Caco-2 (cell line): ENCODE data around the gene RXRA. TPM values are rescaled to one million over a fixed set of nuclear protein-coding genes. Genes with fewer than 3 reads are reported as not detected.

Source experiments
- BruUV-seq: library from RNA; stranded (reverse); fragments of 400-500 nt; replicated peaks from 2 replicates; lab custom pipeline; 2021; lab: Mats Ljungman, UMichigan
- CTCF ChIA-PET: fragments of 300-600 bp; sonication (Branson Sonifier 250); formaldehyde crosslinking; loops from one replicate; lab custom pipeline; 2022; ENCODE audit warnings: antibody characterized with exemption; lab: Charles Lee
- POLR2A ChIA-PET: fragments of 300-600 bp; sonication (Branson Sonifier 250); formaldehyde crosslinking; loops from one replicate; lab custom pipeline; 2022; ENCODE audit warnings: antibody characterized with exemption; lab: Charles Lee
- DNase-seq, 2 experiments: peaks; one replicate each; pipeline versions ENCODE4 v3.0.0 to v3.0.0-alpha.2; 2020 to 2022
- H3K27me3 ChIP-seq: replicated peaks from 2 replicates; pipeline ENCODE4 v1.6.0; 2011; ENCODE audit warnings: low read length; ENCODE audit not compliant: control insufficient read depth, insufficient read depth
- H3K36me3 ChIP-seq: 2 replicates; pipeline ENCODE4 v1.5.1; 2011; ENCODE audit warnings: low read length; ENCODE audit not compliant: control insufficient read depth, insufficient read depth
- H3K4me1 ChIP-seq: fragments of 250-450 bp; sonication (Bioruptor Pico); 2 replicates; pipeline ENCODE4 v1.5.1; 2020; ENCODE audit warnings: mild to moderate bottlenecking
- H3K4me3 ChIP-seq: 2 replicates; pipeline ENCODE4 v1.5.1; 2011; ENCODE audit warnings: low read depth, mild to moderate bottlenecking, control low read depth, low read length
- H3K9me3 ChIP-seq: fragments of 250-450 bp; sonication (Bioruptor Pico); 2 replicates; pipeline ENCODE4 v1.5.1; 2020; ENCODE audit warnings: mild to moderate bottlenecking, moderate library complexity
- H3K27ac Mint-ChIP-seq: one replicate; pipeline ENCODE4 v1.8.0; 2022; ENCODE audit warnings: mixed read lengths; ENCODE audit not compliant: unreplicated experiment
- H3K27me3 Mint-ChIP-seq: one replicate; pipeline ENCODE4 v1.8.0; 2022; ENCODE audit warnings: mixed read lengths; ENCODE audit not compliant: insufficient read depth, unreplicated experiment
- H3K36me3 Mint-ChIP-seq: one replicate; pipeline ENCODE4 v1.8.0; 2022; ENCODE audit warnings: mild to moderate bottlenecking, mixed read lengths; ENCODE audit not compliant: insufficient read depth, unreplicated experiment
- H3K4me1 Mint-ChIP-seq: one replicate; pipeline ENCODE4 v1.8.0; 2022; ENCODE audit warnings: low read depth, mixed read lengths; ENCODE audit not compliant: unreplicated experiment
- H3K4me3 Mint-ChIP-seq: one replicate; pipeline ENCODE4 v1.8.0; 2022; ENCODE audit warnings: mild to moderate bottlenecking, moderate library complexity, mixed read lengths; ENCODE audit not compliant: unreplicated experiment
- H3K9me3 Mint-ChIP-seq: one replicate; pipeline ENCODE4 v1.8.0; 2022; ENCODE audit warnings: mixed read lengths; ENCODE audit not compliant: unreplicated experiment
- intact Hi-C: fragments of 100-400 bp; cut with micrococcal nuclease; formaldehyde crosslinking; loops from one replicate; pipeline ENCODE4 v1.10.0; 2022; ENCODE audit not compliant: unreplicated experiment
- total RNA-seq: library from RNA; stranded (reverse); gene quantifications from 2 replicates; pipeline ENCODE4 v1.2.3, GENCODE V29; 2022
- TF ChIP-seq, protein P1 (sequence below), 2 experiments: fragments of 200-600 bp in 1 of 2; IDR thresholded peaks; 1 replicate in 1 of 2; 2 replicates in 1 of 2; pipeline versions ENCODE4 v1.5.1 to v1.8.0; 2011 to 2022; ENCODE audit warnings: antibody characterized with exemption in 1 of 2, control low read depth in 1 of 2, inconsistent platforms in 1 of 2, low read depth in 1 of 2, low read length in 1 of 2, mild to moderate bottlenecking in 1 of 2, moderate library complexity in 1 of 2; ENCODE audit not compliant: insufficient read depth in 1 of 2, severe bottlenecking in 1 of 2, unreplicated experiment in 1 of 2

The RXRA gene
- total RNA-seq, 1 experiment from 2014 or later, result 69.1 TPM

DNA sequence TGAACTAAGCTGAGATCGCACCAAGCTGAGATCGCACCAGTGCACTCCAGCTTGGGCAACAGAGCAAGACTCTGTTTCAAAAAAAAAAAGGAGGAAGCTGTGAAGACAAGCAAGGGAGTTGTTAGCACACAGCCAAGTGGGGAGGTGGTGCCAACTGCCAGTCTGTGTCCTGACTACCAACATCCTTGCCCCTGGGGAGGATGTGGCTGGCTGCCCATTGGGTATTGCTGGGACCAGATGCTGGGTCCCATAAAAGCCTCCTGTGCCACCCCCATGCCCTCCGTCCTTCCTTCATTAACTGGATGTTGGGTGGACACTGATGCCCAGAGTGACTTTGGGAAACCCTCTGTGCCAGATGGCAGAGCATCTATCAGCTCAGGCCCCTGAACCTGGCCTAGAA is 158.2 kb downstream of the RXRA start:
- no peak overlapping the region for H3K27ac Mint-ChIP-seq

DNA sequence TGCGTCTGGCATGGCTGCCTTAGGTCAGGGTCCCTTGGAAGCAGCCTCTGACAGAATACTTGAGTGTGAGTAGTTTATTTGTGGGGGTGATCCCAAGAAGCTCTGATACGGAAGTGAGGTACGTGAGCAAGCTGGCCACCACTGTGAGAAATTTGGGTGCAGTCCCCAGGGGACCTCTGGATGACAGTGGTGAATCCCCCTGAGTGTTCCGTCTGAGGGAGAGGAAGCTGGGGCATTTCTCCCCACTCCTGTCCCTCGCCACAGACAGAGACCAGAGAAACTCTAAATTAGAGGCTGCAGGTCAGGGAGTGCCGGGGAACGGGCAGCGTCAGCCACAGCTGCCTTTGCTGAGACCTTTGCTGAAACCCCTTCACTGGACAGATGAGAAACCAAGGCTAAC is 159.4 kb downstream of the RXRA start:
- Histone ChIP-seq H3K4me3 (no peak overlapping the region), H3K4me1 (no peaks in the 10 kb centered on the region), H3K27me3 (no peaks in the 10 kb centered on the region; the same call in 1 of the 2 replicates), H3K9me3 (no peaks in the 10 kb centered on the region), H3K36me3 (no peaks in the 10 kb centered on the region)
- Mint-ChIP-seq H3K27ac (no peak overlapping the region), H3K36me3 (no peaks in the 10 kb centered on the region), H3K4me1 (no peaks in the 10 kb centered on the region), H3K9me3 (no peaks in the 10 kb centered on the region), H3K4me3 (no peak overlapping the region), H3K27me3 (peaks cover 6% of the 10 kb centered on the region)
- POLR2A ChIA-PET, result no interaction called here
- TF ChIP-seq, protein P1, sequence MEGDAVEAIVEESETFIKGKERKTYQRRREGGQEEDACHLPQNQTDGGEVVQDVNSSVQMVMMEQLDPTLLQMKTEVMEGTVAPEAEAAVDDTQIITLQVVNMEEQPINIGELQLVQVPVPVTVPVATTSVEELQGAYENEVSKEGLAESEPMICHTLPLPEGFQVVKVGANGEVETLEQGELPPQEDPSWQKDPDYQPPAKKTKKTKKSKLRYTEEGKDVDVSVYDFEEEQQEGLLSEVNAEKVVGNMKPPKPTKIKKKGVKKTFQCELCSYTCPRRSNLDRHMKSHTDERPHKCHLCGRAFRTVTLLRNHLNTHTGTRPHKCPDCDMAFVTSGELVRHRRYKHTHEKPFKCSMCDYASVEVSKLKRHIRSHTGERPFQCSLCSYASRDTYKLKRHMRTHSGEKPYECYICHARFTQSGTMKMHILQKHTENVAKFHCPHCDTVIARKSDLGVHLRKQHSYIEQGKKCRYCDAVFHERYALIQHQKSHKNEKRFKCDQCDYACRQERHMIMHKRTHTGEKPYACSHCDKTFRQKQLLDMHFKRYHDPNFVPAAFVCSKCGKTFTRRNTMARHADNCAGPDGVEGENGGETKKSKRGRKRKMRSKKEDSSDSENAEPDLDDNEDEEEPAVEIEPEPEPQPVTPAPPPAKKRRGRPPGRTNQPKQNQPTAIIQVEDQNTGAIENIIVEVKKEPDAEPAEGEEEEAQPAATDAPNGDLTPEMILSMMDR (IDR thresholded peaks at IDR 0.05; ENCODE audit: insufficient read depth in 1 of 2, low read depth in 1 of 2, low read length in 1 of 2, severe bottlenecking in 1 of 2, unreplicated experiment in 1 of 2), result no peak
- peak in 1 of 2 experiments; percentile 12 for DNase-seq
- no TSS peak for BruUV-seq
- intact Hi-C loops, result no loop called here
- CTCF ChIA-PET, result no interaction called here

More for the DNA sequence above, 158.2 kb downstream of the RXRA start:
- Histone ChIP-seq H3K4me3 (no peak overlapping the region), H3K27me3 (no peaks in the 10 kb centered on the region; the same call in 1 of the 2 replicates), H3K9me3 (no peaks in the 10 kb centered on the region), H3K36me3 (no peaks in the 10 kb centered on the region), H3K4me1 (no peaks in the 10 kb centered on the region)
- CTCF ChIA-PET, result no interaction called here
- Mint-ChIP-seq H3K9me3 (no peaks in the 10 kb centered on the region), H3K4me1 (no peaks in the 10 kb centered on the region), H3K36me3 (no peaks in the 10 kb centered on the region), H3K4me3 (no peak overlapping the region), H3K27me3 (peaks cover 3% of the 10 kb centered on the region)
- POLR2A ChIA-PET, result no interaction called here
- TF ChIP-seq, protein P1 (IDR thresholded peaks at IDR 0.05; ENCODE audit: insufficient read depth in 1 of 2, low read depth in 1 of 2, low read length in 1 of 2, severe bottlenecking in 1 of 2, unreplicated experiment in 1 of 2), result no peak
- no peak for DNase-seq
- no TSS peak for BruUV-seq
- intact Hi-C loops, result no loop called here

DNA sequence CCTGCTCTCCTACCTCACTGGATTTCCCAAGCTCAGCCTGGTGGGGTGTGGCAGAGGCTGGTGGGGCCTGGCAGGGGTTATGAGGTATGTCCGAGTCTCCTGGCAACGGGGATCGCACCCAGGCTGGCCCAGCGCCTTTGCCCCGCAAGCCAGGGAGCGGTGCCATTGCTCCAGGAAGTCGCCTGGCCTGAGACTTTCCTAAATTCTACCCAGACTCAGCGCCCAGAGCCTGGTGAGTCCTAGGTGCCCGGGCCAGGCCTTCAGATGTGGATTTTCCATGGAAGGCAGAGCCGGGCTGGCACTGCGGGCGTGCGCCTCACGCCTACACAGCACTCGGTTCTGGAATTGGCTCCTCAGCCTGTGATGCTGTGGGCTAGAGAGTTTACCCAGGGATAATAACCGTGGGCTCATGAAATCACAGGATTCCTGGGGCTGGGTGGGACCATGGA is 159.9 kb downstream of the RXRA start:
- TF ChIP-seq, protein P1 (IDR thresholded peaks at IDR 0.05; ENCODE audit: insufficient read depth in 1 of 2, low read depth in 1 of 2, low read length in 1 of 2, severe bottlenecking in 1 of 2, unreplicated experiment in 1 of 2), result no peak
- Histone ChIP-seq H3K4me3 (no peak overlapping the region), H3K27me3 (no peaks in the 10 kb centered on the region; the same call in 1 of the 2 replicates)

More for the DNA sequence above, 159.9 kb downstream of the RXRA start:
- no peaks in the 10 kb centered on the region for H3K36me3 Mint-ChIP-seq
- no peaks in the 10 kb centered on the region for H3K9me3 Mint-ChIP-seq
- H3K4me3 Mint-ChIP-seq, result no peak overlapping the region
- H3K27me3 Mint-ChIP-seq, result peaks cover 6% of the 10 kb centered on the region
- Histone ChIP-seq H3K4me1 (no peaks in the 10 kb centered on the region), H3K36me3 (no peaks in the 10 kb centered on the region), H3K9me3 (no peaks in the 10 kb centered on the region)
- BruUV-seq, result no TSS peak
- CTCF ChIA-PET, result no interaction called here
- intact Hi-C loops, result no loop called here
- no peak overlapping the region for H3K27ac Mint-ChIP-seq
- DNase-seq, result no peak
- no peaks in the 10 kb centered on the region for H3K4me1 Mint-ChIP-seq
- POLR2A ChIA-PET, result no interaction called here
